Measurements from ENCODE around the gene MB21D2.

- no peak for TF ChIP-seq CTCF (IDR thresholded peaks at IDR 0.05)
- no peak for TF ChIP-seq POLR2A (IDR thresholded peaks at IDR 0.05)
Measured at GRCh38 chr3:192870822-192871221, 46.8 kb downstream of the MB21D2 start.
